ENCODE measurements around the gene CDKN2A. TPM values are rescaled to one million over a fixed set of nuclear protein-coding genes. Genes with fewer than 3 reads are reported as not detected.

CDKN2A gene
- total RNA-seq, 1 experiment from 2014 or later, result 273 TPM

DNA sequence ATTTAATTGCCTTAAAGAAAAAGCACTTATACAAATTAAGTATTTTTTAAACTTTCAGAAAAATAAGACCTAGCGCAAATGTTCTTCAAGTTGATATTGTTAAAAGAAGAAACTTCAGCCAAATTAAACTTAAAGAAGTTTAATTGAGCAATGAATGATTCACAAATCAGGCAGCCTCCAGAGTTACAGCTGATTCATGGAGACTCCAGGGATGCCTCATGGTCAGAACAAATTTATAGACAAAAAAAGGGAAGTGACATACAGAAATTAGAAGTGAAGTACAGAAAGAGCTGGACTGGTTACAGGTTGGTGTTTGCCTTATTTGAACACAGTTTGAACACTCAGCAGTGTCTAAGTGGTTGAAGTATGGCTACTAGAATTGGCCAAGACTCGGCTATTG is 60.3 kb downstream of the CDKN2A start:
- no peak overlapping the region for H3K27ac ChIP-seq (ENCODE audit: low read length)
- peak; percentile 65 for ATAC-seq
- H3K36me3 ChIP-seq (ENCODE audit: low read depth, low read length), result no peaks in the 10 kb centered on the region
- H3K9ac ChIP-seq (ENCODE audit: low read length), result no peak overlapping the region
- no peak overlapping the region for H3K4me2 ChIP-seq (ENCODE audit: low read length)
- POLR2A ChIA-PET (ENCODE audit: unreplicated experiment), result no interaction called here
- H2AFZ ChIP-seq (ENCODE audit: low read length), result no peak overlapping the region
- no peaks in the 10 kb centered on the region for H4K20me1 ChIP-seq (ENCODE audit: low read length)
- peak; percentile 34 for DNase-seq
- H3K4me3 ChIP-seq (ENCODE audit: low read length), result no peak overlapping the region
- no peaks in the 10 kb centered on the region for H3K4me1 ChIP-seq (ENCODE audit: insufficient read depth, low read length)
- H3K27me3 ChIP-seq (ENCODE audit: low read length), result no peaks in the 10 kb centered on the region
- CTCF ChIA-PET, result no interaction called here
- no peaks in the 10 kb centered on the region for H3K79me2 ChIP-seq (ENCODE audit: low read length)
- no peaks in the 10 kb centered on the region for H3K9me2 ChIP-seq (replicated peaks; ENCODE audit: low read length)
- no peaks in the 10 kb centered on the region for H3K9me3 ChIP-seq (ENCODE audit: low read length)
- BruUV-seq (replicated peaks), result no TSS peak
- TF ChIP-seq EZH2 (IDR thresholded peaks at IDR 0.05; ENCODE audit: low read length, unreplicated experiment) (no peak), EZH2phosphoT487 (IDR thresholded peaks at IDR 0.05; ENCODE audit: borderline replicate concordance, low read length) (no peak)
- intact Hi-C loops (cut with micrococcal nuclease), result no loop called here
- no peaks in the 10 kb centered on the region for H3F3A ChIP-seq (ENCODE audit: low read length, unreplicated experiment)

DNA sequence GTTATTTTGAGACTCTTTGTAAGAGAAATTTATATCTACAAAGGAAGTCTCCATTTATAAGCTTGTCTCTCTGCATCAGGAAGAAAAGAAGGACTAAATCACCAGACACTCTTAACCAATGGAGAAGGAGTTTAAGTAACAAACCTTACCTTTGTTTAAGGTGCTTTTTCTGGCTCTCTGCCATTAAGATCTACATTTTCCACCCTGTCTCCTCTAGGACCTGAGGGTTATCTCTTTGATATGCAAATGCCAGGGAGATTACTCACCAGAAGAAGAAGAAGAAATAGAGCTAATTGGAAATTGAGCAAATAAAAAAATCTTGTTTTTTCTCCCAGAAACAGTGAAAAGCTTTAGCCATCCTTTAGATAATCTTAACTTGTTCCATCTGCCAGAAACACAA is 60.9 kb downstream of the CDKN2A start:
- intact Hi-C loops (cut with micrococcal nuclease), result no loop called here
- no TSS peak for BruUV-seq (replicated peaks)
- H3K9me3 ChIP-seq (ENCODE audit: low read length), result no peaks in the 10 kb centered on the region
- H3K4me1 ChIP-seq (ENCODE audit: insufficient read depth, low read length), result no peaks in the 10 kb centered on the region
- H3K27ac ChIP-seq (ENCODE audit: low read length), result no peak overlapping the region
- no peaks in the 10 kb centered on the region for H3K36me3 ChIP-seq (ENCODE audit: low read depth, low read length)
- H3K9ac ChIP-seq (ENCODE audit: low read length), result no peak overlapping the region
- ATAC-seq (no peak), DNase-seq (no peak)
- no peak overlapping the region for H2AFZ ChIP-seq (ENCODE audit: low read length)
- ChIA-PET CTCF (no interaction called here), POLR2A (ENCODE audit: unreplicated experiment) (no interaction called here)
- no peaks in the 10 kb centered on the region for H3K9me2 ChIP-seq (replicated peaks; ENCODE audit: low read length)
- H3K79me2 ChIP-seq (ENCODE audit: low read length), result no peaks in the 10 kb centered on the region
- no peaks in the 10 kb centered on the region for H3F3A ChIP-seq (ENCODE audit: low read length, unreplicated experiment)
- H3K4me2 ChIP-seq (ENCODE audit: low read length), result no peak overlapping the region
- H4K20me1 ChIP-seq (ENCODE audit: low read length), result no peaks in the 10 kb centered on the region
- H3K27me3 ChIP-seq (ENCODE audit: low read length), result no peaks in the 10 kb centered on the region
- TF ChIP-seq EZH2phosphoT487 (IDR thresholded peaks at IDR 0.05; ENCODE audit: borderline replicate concordance, low read length), result no peak
- no peak overlapping the region for H3K4me3 ChIP-seq (ENCODE audit: low read length)

DNA sequence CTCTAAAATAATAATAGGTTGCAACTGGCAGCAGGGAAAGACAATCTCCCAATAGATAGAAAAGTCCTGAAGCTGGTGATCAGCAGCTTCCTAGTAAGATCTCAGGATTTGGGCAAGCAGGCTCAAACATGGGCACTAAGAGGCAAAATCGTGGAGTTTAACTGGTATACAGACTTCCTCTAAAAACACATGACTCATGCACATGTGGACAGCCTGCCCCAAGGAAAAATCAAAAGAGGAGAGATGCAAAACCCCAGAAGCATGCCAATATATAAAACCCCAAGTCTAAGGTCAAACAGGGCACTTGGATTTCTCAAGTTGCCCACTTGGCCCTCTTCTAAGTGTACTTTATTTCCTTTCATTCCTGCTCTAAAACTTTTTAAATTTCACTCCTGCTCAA is 62.8 kb downstream of the CDKN2A start:
- BruUV-seq (replicated peaks), result no TSS peak
- no peak overlapping the region for H3K9ac ChIP-seq (ENCODE audit: low read length)
- no peaks in the 10 kb centered on the region for H3K9me2 ChIP-seq (replicated peaks; ENCODE audit: low read length)
- no peaks in the 10 kb centered on the region for H3F3A ChIP-seq (ENCODE audit: low read length, unreplicated experiment)
- H3K27me3 ChIP-seq (ENCODE audit: low read length), result no peaks in the 10 kb centered on the region
- H3K36me3 ChIP-seq (ENCODE audit: low read depth, low read length), result no peaks in the 10 kb centered on the region
- intact Hi-C loops (cut with micrococcal nuclease), result no loop called here
- no peak overlapping the region for H3K4me2 ChIP-seq (ENCODE audit: low read length)
- H3K4me1 ChIP-seq (ENCODE audit: insufficient read depth, low read length), result no peaks in the 10 kb centered on the region
- H3K9me3 ChIP-seq (ENCODE audit: low read length), result no peaks in the 10 kb centered on the region
- H3K4me3 ChIP-seq (ENCODE audit: low read length), result no peak overlapping the region
- no peaks in the 10 kb centered on the region for H4K20me1 ChIP-seq (ENCODE audit: low read length)
- no peak overlapping the region for H3K27ac ChIP-seq (ENCODE audit: low read length)
- ChIA-PET POLR2A (ENCODE audit: unreplicated experiment) (no interaction called here), CTCF (no interaction called here)
- no peak for DNase-seq
- TF ChIP-seq EZH2 (IDR thresholded peaks at IDR 0.05; ENCODE audit: low read length, unreplicated experiment) (no peak), EZH2phosphoT487 (IDR thresholded peaks at IDR 0.05; ENCODE audit: borderline replicate concordance, low read length) (no peak), CTCF (conservative IDR thresholded peaks at IDR 0.05; ENCODE audit: low read depth, low read length) (no peak)
- H3K79me2 ChIP-seq (ENCODE audit: low read length), result no peaks in the 10 kb centered on the region
- ATAC-seq, result no peak
- no peak overlapping the region for H2AFZ ChIP-seq (ENCODE audit: low read length)

GRCh38 chr9:21927752-21928151 is 66.4 kb downstream of the CDKN2A start:
- POLR2A ChIA-PET (ENCODE audit: unreplicated experiment), result no interaction called here
- BruUV-seq (replicated peaks), result no TSS peak
- no peaks in the 10 kb centered on the region for H3K9me2 ChIP-seq (replicated peaks; ENCODE audit: low read length)
- H3K27ac ChIP-seq (ENCODE audit: low read length), result no peak overlapping the region
- H3K9ac ChIP-seq (ENCODE audit: low read length), result no peak overlapping the region
- DNase-seq (no peak), ATAC-seq (no peak)
- CTCF ChIA-PET, result no interaction called here
- H3K79me2 ChIP-seq (ENCODE audit: low read length), result no peaks in the 10 kb centered on the region
- H3K27me3 ChIP-seq (ENCODE audit: low read length), result no peaks in the 10 kb centered on the region
- H3K36me3 ChIP-seq (ENCODE audit: low read depth, low read length), result no peaks in the 10 kb centered on the region
- H2AFZ ChIP-seq (ENCODE audit: low read length), result no peak overlapping the region
- no peaks in the 10 kb centered on the region for H4K20me1 ChIP-seq (ENCODE audit: low read length)
- H3K4me2 ChIP-seq (ENCODE audit: low read length), result no peak overlapping the region
- intact Hi-C loops (cut with micrococcal nuclease), result no loop called here
- H3K4me3 ChIP-seq (ENCODE audit: low read length), result no peak overlapping the region
- TF ChIP-seq EZH2phosphoT487 (IDR thresholded peaks at IDR 0.05; ENCODE audit: borderline replicate concordance, low read length), result no peak
- TF ChIP-seq EZH2 (IDR thresholded peaks at IDR 0.05; ENCODE audit: low read length, unreplicated experiment), result no peak
- no peak for TF ChIP-seq CTCF (conservative IDR thresholded peaks at IDR 0.05; ENCODE audit: low read depth, low read length)
- no peaks in the 10 kb centered on the region for H3F3A ChIP-seq (ENCODE audit: low read length, unreplicated experiment)
- H3K4me1 ChIP-seq (ENCODE audit: insufficient read depth, low read length), result no peaks in the 10 kb centered on the region
- no peaks in the 10 kb centered on the region for H3K9me3 ChIP-seq (ENCODE audit: low read length)
